Measurements from ENCODE around the gene KCNB1.

DNA sequence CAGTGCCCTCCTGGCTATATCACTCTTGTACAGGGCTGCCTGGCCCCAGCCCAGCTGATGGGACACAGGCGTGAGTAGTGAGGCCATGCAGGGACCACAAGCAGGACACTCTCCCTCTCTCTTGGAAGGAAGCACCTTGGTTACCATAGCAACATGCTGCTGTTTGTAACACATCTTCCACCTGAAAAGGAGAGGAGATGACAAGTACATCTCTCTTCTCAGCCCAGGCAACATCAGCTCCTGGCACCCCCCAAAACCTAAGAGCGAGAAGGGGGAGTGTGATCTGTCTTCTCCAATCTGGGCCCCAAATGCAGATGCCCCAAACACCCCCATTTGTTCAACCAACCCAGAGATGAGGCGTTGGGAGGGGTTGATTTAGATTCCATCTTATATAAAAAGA, 49.9 kb downstream of the KCNB1 start:
- no peak for TF ChIP-seq POLR2A (IDR thresholded peaks at IDR 0.05; ENCODE audit: low read depth, low read length)
- no peak for TF ChIP-seq POLR2AphosphoS5 (IDR thresholded peaks at IDR 0.05; ENCODE audit: low read depth, low read length)
- no peak for TF ChIP-seq TAF1 (IDR thresholded peaks at IDR 0.05; ENCODE audit: borderline replicate concordance, low read depth, low read length)
